ENCODE measurements around the gene TRABD2A. TPM values are rescaled to one million over a fixed set of nuclear protein-coding genes. Genes with fewer than 3 reads are reported as not detected.
"Not testable (repeated sequence)": the region's sequence is repeated elsewhere in the genome, so short reads cannot be mapped to it uniquely, and the experiment has no call there.

TRABD2A gene
- total and polyA plus RNA-seq, 9 donors = 12.2 to 71.0 (median 33.3) TPM

DNA sequence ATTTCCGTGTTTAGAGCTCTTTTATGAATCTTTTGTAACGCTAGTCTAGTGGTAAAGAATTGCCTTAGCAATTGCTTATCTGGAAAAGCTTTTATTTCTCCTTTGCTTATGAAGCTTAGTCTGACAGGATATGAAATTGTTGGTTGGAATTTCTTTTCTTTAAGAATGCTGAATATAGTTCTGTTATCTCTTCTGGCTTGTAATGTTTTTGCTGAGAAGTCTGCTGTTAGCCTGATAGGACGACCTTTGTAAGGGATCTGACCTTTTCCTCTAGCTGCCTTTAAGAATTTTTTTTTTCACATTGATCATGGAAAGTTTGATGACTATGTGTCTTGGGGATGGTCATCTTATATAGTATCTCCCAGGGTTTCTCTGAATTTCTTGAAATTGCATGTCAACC lies 101.1 kb downstream of the TRABD2A start:
- no peaks in the 10 kb centered on the region for H3K9me3 ChIP-seq
- intact Hi-C loops (cut with DNase I) = no loop called here
- no peak for DNase-seq
- H3K27me3 ChIP-seq = no peaks in the 10 kb centered on the region
- TF ChIP-seq, protein P1, sequence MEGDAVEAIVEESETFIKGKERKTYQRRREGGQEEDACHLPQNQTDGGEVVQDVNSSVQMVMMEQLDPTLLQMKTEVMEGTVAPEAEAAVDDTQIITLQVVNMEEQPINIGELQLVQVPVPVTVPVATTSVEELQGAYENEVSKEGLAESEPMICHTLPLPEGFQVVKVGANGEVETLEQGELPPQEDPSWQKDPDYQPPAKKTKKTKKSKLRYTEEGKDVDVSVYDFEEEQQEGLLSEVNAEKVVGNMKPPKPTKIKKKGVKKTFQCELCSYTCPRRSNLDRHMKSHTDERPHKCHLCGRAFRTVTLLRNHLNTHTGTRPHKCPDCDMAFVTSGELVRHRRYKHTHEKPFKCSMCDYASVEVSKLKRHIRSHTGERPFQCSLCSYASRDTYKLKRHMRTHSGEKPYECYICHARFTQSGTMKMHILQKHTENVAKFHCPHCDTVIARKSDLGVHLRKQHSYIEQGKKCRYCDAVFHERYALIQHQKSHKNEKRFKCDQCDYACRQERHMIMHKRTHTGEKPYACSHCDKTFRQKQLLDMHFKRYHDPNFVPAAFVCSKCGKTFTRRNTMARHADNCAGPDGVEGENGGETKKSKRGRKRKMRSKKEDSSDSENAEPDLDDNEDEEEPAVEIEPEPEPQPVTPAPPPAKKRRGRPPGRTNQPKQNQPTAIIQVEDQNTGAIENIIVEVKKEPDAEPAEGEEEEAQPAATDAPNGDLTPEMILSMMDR (IDR thresholded peaks at IDR 0.05) = no peak
- TF ChIP-seq EP300 (IDR thresholded peaks at IDR 0.05) (no peak), POLR2A (IDR thresholded peaks at IDR 0.05) (no peak)
- 69 to 88% (median 84%) methylated on average over 3 of the region's 3 CpGs for WGBS, 3 donors
- H3K4me3 ChIP-seq = no peak overlapping the region
- H3K4me1 ChIP-seq (ENCODE audit: insufficient read depth) = no peaks in the 10 kb centered on the region
- H3K36me3 ChIP-seq = no peaks in the 10 kb centered on the region
- no peak overlapping the region for H3K27ac ChIP-seq

GRCh38 chr2:84778911-84779690 lies 101.8 kb downstream of the TRABD2A start:
- no peaks in the 10 kb centered on the region for H3K27me3 ChIP-seq
- H3K4me1 ChIP-seq (ENCODE audit: insufficient read depth) = no peaks in the 10 kb centered on the region
- no peak overlapping the region for H3K27ac ChIP-seq
- no peak overlapping the region for H3K4me3 ChIP-seq
- no peaks in the 10 kb centered on the region for H3K9me3 ChIP-seq
- H3K36me3 ChIP-seq = no peaks in the 10 kb centered on the region
- intact Hi-C loops (cut with DNase I) = no loop called here
- DNase-seq = no peak
- 90 to 97% (median 92%) methylated on average over 1 of the region's 1 CpG for WGBS, 3 donors
- no peak for TF ChIP-seq POLR2A (IDR thresholded peaks at IDR 0.05)
- TF ChIP-seq EP300 (IDR thresholded peaks at IDR 0.05) = no peak
- TF ChIP-seq, protein P1 (IDR thresholded peaks at IDR 0.05) = no peak

- WGBS, 3 donors = 91 to 93% (median 93%) methylated on average over 1 of the region's 1 CpG
- Histone ChIP-seq H3K9me3 (no peaks in the 10 kb centered on the region), H3K4me1 (ENCODE audit: insufficient read depth) (no peaks in the 10 kb centered on the region), H3K27me3 (no peaks in the 10 kb centered on the region), H3K27ac (no peak overlapping the region), H3K4me3 (no peak overlapping the region), H3K36me3 (no peaks in the 10 kb centered on the region)
- no peak for TF ChIP-seq POLR2A (IDR thresholded peaks at IDR 0.05)
- TF ChIP-seq, protein P1 (IDR thresholded peaks at IDR 0.05) = no peak
- TF ChIP-seq EP300 (IDR thresholded peaks at IDR 0.05) = no peak
- intact Hi-C loops (cut with DNase I) = no loop called here
- no peak for DNase-seq
Observed at GRCh38 chr2:84776011-84776410, 104.9 kb downstream of the TRABD2A start.

DNA sequence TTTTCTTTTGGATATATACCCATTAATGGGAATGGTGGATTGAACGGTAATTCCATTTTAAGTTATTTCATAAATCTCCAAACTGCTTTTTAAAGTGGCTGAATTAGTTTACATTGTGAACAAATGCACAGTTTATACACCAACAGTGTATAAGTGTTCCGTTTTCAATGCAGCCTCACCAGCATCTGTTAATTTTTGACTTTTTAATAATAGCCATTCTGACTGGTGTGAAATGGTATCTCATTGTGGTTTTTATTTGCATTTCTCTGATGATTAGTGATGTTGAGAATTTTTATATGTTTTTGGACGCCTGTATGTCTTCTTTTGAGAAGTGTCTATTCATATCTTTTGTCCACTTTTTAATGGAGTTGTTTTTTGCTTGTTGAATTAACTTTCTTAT lies 107.3 kb downstream of the TRABD2A start:
- H3K36me3 ChIP-seq; H3K9me3 ChIP-seq; intact Hi-C loops (cut with DNase I); H3K27me3 ChIP-seq; H3K4me1 ChIP-seq (ENCODE audit: insufficient read depth); H3K4me3 ChIP-seq; DNase-seq; H3K27ac ChIP-seq: not testable (repeated sequence)
- 49 to 84% (median 79%) methylated on average over 3 of the region's 3 CpGs for WGBS, 3 donors

Other genes starting within 250 kb of the TRABD2A start
- gene TMSB10, start 24.6 kb upstream of the TRABD2A start, total RNA-seq = 1,000 to 10,000 TPM; 1,247 to 5,558 (median 2,420) TPM
- gene TMSB10, start 24.6 kb upstream of the TRABD2A start, polyA plus RNA-seq = 1,000 to 10,000 TPM; 3,855 to 4,037 TPM
- gene KCMF1, start 90.1 kb upstream of the TRABD2A start, total RNA-seq = 10 to 100 TPM; 21.9 to 58.7 (median 53.5) TPM
- gene KCMF1, start 90.1 kb upstream of the TRABD2A start, polyA plus RNA-seq = 10 to 100 TPM; 28.5 to 50.7 TPM